Esophagus muscularis mucosa (tissue), 4 donors: ENCODE data around the gene ACSS1. TPM values are rescaled to one million over a fixed set of nuclear protein-coding genes. Genes with fewer than 3 reads are reported as not detected.

Source experiments
- DNase-seq: peaks from one replicate; pipeline ENCODE4 v3.0.0-alpha.2; 2017; ENCODE audit errors: extremely low spot score
- H3K27ac ChIP-seq, 4 donors: fragments of 200-600 bp; sonication (generic); replicated peaks in 1 of 4; 1 replicate in 3 of 4; 2 replicates in 1 of 4; pipeline ENCODE4 v1.5.1; 2016 to 2019; ENCODE audit warnings: mild to moderate bottlenecking in 1 of 4
- H3K27me3 ChIP-seq, 4 donors: fragments of 200-600 bp; sonication (generic); one replicate each; pipeline versions ENCODE4 v1.5.1 to v1.6.0; 2016 to 2019
- H3K36me3 ChIP-seq, 4 donors: fragments of 200-600 bp; sonication (generic); one replicate each; pipeline ENCODE4 v1.5.1; 2016 to 2019
- H3K4me1 ChIP-seq, 4 donors: fragments of 200-600 bp; sonication (generic); one replicate each; pipeline ENCODE4 v1.5.1; 2016 to 2019
- H3K4me3 ChIP-seq, 4 donors: fragments of 200-600 bp; sonication (generic); 1 replicate in 2 of 4; 2 replicates in 2 of 4; pipeline ENCODE4 v1.5.1; 2016 to 2019; ENCODE audit warnings: mild to moderate bottlenecking in 4 of 4, moderate library complexity in 1 of 4
- H3K9me3 ChIP-seq, 4 donors: fragments of 200-600 bp; sonication (generic); 1 replicate in 3 of 4; 2 replicates in 1 of 4; pipeline ENCODE4 v1.5.1; 2016 to 2019
- CTCF ChIP-seq, 3 experiments: fragments of 200-600 bp in 2 of 3; fragments of 450-650 bp in 1 of 3; sonication (generic) in 2 of 3; IDR thresholded peaks; one replicate each; pipeline ENCODE4 v1.5.1; 2017 to 2019; ENCODE audit warnings: antibody characterized with exemption in 3 of 3, mild to moderate bottlenecking in 2 of 3, moderate library complexity in 1 of 3
- EP300 ChIP-seq: sonication (generic); formaldehyde crosslinking; IDR thresholded peaks from one replicate; pipeline ENCODE4 v1.6.1; 2017; ENCODE audit warnings: antibody characterized with exemption
- POLR2A ChIP-seq: fragments of 450-650 bp; IDR thresholded peaks from one replicate; pipeline ENCODE4 v1.6.1; 2017; ENCODE audit warnings: antibody characterized with exemption, moderate library complexity, mild to moderate bottlenecking, low read depth
- POLR2AphosphoS5 ChIP-seq, 2 donors: sonication (generic); formaldehyde crosslinking; IDR thresholded peaks; one replicate each; pipeline ENCODE4 v1.6.1; 2017; ENCODE audit warnings: antibody characterized with exemption in 2 of 2
- WGBS: methylation state at CpG from one replicate; pipeline ENCODE4 v1.1.5; 2018; 5-methylcytosine and 5-hydroxymethylcytosine counted together
- intact Hi-C: fragments of 100-400 bp; cut with DNase I; formaldehyde crosslinking; loops from one replicate; pipeline ENCODE4 v1.15.1; 2023
- total RNA-seq, 4 donors: library from RNA; depleted of rRNA; stranded (reverse); fragments of >200 nt; gene quantifications; one replicate each; pipeline versions ENCODE4 v1.1.0 to v1.2.1, GENCODE V29; 2016

The ACSS1 gene
- total RNA-seq, 4 donors from 2014 or later, result 36.6 to 154 (median 65.3) TPM

DNA sequence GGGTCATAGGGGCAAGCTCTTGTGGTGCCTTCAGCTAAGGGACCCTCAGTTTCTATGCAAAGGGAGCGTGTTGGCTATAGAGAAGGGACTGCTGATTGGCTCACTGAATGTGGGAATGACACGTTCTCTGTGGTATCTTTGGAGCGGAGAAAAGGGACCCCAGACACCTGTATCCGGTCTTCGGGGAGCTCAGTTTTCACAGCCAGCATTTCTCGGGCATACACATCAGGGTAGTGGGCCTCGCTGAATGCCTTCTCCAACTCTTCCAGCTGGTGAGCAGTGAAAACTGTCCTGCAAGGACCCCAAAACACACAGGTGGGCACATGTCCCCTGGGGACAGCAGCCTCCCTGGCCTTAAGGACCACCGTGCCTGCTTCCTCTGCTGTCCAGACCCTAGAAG lies 20.7 kb upstream of the ACSS1 start:
- H3K9me3 ChIP-seq, result no peaks in the 10 kb centered on the region
- TF ChIP-seq POLR2AphosphoS5 (IDR thresholded peaks at IDR 0.05) (no peak), CTCF (IDR thresholded peaks at IDR 0.05) (no peak), EP300 (no peak), POLR2A (no peak)
- no peak overlapping the region for H3K4me3 ChIP-seq
- peaks cover 5 to 52% (median 29%) of the 10 kb centered on the region in 4 donors for H3K27me3 ChIP-seq
- no peak for DNase-seq
- intact Hi-C loops, result no loop called here
- H3K27ac ChIP-seq, result no peak overlapping the region
- no peaks in the 10 kb centered on the region for H3K36me3 ChIP-seq
- 79% methylated on average over 7 of the region's 8 CpGs for WGBS
- peaks cover 18 to 42% (median 38%) of the 10 kb centered on the region in 4 donors for H3K4me1 ChIP-seq

- Histone ChIP-seq H3K4me3 (peak overlapping the region; percentile 40 to 49 (median 44)), H3K27ac (peak overlapping the region; percentile 17 to 63 (median 29)), H3K4me1 (peaks cover 12 to 34% (median 31%) of the 10 kb centered on the region in 4 donors), H3K9me3 (no peaks in the 10 kb centered on the region), H3K27me3 (peaks cover 5 to 42% (median 21%) of the 10 kb centered on the region in 4 donors), H3K36me3 (no peaks in the 10 kb centered on the region)
- WGBS, result 5% methylated on average over 10 of the region's 38 CpGs
- no peak for DNase-seq
- TF ChIP-seq POLR2A (no peak), EP300 (no peak), POLR2AphosphoS5 (IDR thresholded peaks at IDR 0.05) (peak in 1 of 2 donors; percentile 58), CTCF (IDR thresholded peaks at IDR 0.05) (peak in 1 of 3 experiments; percentile 14)
- intact Hi-C loops, result no loop called here
Observed at GRCh38 chr20:25077610-25078169, 19.8 kb upstream of the ACSS1 start.

- H3K4me1 ChIP-seq, result peaks cover 12 to 29% (median 28%) of the 10 kb centered on the region in 4 donors
- peak overlapping the region; percentile 40 to 49 (median 44) for H3K4me3 ChIP-seq
- WGBS, result 31% methylated on average over 12 of the region's 14 CpGs
- peak overlapping the region in 3 of 4 donors; percentile 17 to 63 (median 22) for H3K27ac ChIP-seq
- TF ChIP-seq CTCF (IDR thresholded peaks at IDR 0.05) (peak in 2 of 3 experiments; percentile 23 to 35), POLR2AphosphoS5 (IDR thresholded peaks at IDR 0.05) (no peak)
- H3K36me3 ChIP-seq, result no peaks in the 10 kb centered on the region
- no peaks in the 10 kb centered on the region for H3K9me3 ChIP-seq
- H3K27me3 ChIP-seq, result peaks cover 5 to 38% (median 14%) of the 10 kb centered on the region in 4 donors
- DNase-seq, result no peak
- intact Hi-C loops, result no loop called here
Observed at GRCh38 chr20:25076731-25077609, 19.0 kb upstream of the ACSS1 start.

- Histone ChIP-seq H3K27ac (no peak overlapping the region), H3K4me3 (no peak overlapping the region), H3K36me3 (no peaks in the 10 kb centered on the region), H3K27me3 (peaks cover under 1 to 38% (median 7%) of the 10 kb centered on the region in 4 donors), H3K4me1 (peaks cover 12 to 21% (median 20%) of the 10 kb centered on the region in 4 donors), H3K9me3 (no peaks in the 10 kb centered on the region)
- intact Hi-C loops, result no loop called here
- no peak for TF ChIP-seq EP300
- TF ChIP-seq POLR2AphosphoS5 (IDR thresholded peaks at IDR 0.05), result no peak
- no peak for TF ChIP-seq POLR2A
- TF ChIP-seq CTCF (IDR thresholded peaks at IDR 0.05), result no peak
- no peak for DNase-seq
- 72% methylated on average over 2 of the region's 2 CpGs for WGBS
Observed at GRCh38 chr20:25076201-25076600, 18.3 kb upstream of the ACSS1 start.
